Skeletal muscle tissue (tissue), 4 donors: ENCODE data around the gene GTSE1. TPM values are rescaled to one million over a fixed set of nuclear protein-coding genes. Genes with fewer than 3 reads are reported as not detected.
"Not testable (repeated sequence)": the region's sequence is repeated elsewhere in the genome, so short reads cannot be mapped to it uniquely, and the experiment has no call there.

ENCODE experiments used
- H3K27ac ChIP-seq: one replicate; pipeline ENCODE4 v1.7.0; 2013; ENCODE audit warnings: mild to moderate bottlenecking, low read depth, low read length, inconsistent platforms
- H3K27me3 ChIP-seq, 3 donors: one replicate each; pipeline ENCODE4 v1.7.0; 2013; ENCODE audit warnings: low read length in 3 of 3; ENCODE audit not compliant: control insufficient read depth in 3 of 3, insufficient read depth in 3 of 3
- H3K36me3 ChIP-seq, 3 donors: one replicate each; pipeline ENCODE4 v1.7.0; 2013; ENCODE audit warnings: low read length in 3 of 3; ENCODE audit not compliant: control insufficient read depth in 3 of 3, insufficient read depth in 3 of 3
- H3K4me1 ChIP-seq, 3 donors: one replicate each; pipeline ENCODE4 v1.7.0; 2013; ENCODE audit warnings: low read length in 3 of 3, mild to moderate bottlenecking in 3 of 3; ENCODE audit not compliant: control insufficient read depth in 3 of 3, insufficient read depth in 3 of 3
- H3K4me3 ChIP-seq, 3 donors: one replicate each; pipeline ENCODE4 v1.7.0; 2013; ENCODE audit warnings: low read length in 3 of 3
- H3K9ac ChIP-seq, 3 donors: one replicate each; pipeline ENCODE4 v1.7.0; 2013; ENCODE audit warnings: low read length in 3 of 3, mild to moderate bottlenecking in 3 of 3, moderate library complexity in 2 of 3, low read depth in 1 of 3
- H3K9me3 ChIP-seq, 3 donors: one replicate each; pipeline ENCODE4 v1.7.0; 2013; ENCODE audit warnings: low read length in 3 of 3; ENCODE audit not compliant: control insufficient read depth in 3 of 3
- total RNA-seq: library from RNA; depleted of rRNA; stranded (reverse); fragments of >200 nt; gene quantifications from one replicate; pipeline ENCODE4 v1.2.3, GENCODE V29; 2014
- donor health status: Osteomylitis.

GTSE1 gene
- total RNA-seq, 1 donor from 2014 or later: 3.1 TPM

DNA sequence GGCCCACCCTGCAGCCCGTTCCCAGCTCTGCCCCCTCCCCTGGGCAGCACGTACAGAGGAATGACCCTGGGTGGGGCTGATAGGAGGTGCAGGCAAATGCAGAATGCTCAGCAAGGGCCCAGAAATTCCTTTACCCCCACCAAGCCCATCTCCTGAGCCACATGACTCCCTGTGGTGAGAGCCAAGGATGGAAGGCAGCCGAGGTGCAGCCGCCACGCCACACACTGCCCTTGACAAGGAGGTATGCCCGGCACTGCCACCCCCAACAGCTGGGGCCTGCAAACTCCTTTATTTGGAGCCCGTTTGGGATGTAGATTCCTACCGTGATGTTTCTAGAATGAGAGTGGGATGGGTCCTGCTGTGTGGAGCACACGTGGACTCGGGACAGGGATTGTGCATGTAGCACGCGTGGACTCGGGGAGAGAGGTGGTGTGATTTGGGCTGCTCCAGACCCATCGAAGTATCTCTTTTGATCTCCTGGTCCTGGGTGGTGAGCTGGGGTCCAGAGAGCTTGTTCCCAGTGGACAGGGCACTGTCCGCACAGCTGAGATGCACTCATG is 12.9 kb downstream of the GTSE1 start:
- no peaks in the 10 kb centered on the region for H3K36me3 ChIP-seq
- H3K9me3 ChIP-seq: no peaks in the 10 kb centered on the region
- peaks cover 4 to 12% (median 10%) of the 10 kb centered on the region in 3 donors for H3K4me1 ChIP-seq
- H3K27me3 ChIP-seq: no peaks in the 10 kb centered on the region
- no peak overlapping the region for H3K4me3 ChIP-seq
- H3K27ac ChIP-seq: no peak overlapping the region
- no peak overlapping the region for H3K9ac ChIP-seq

DNA sequence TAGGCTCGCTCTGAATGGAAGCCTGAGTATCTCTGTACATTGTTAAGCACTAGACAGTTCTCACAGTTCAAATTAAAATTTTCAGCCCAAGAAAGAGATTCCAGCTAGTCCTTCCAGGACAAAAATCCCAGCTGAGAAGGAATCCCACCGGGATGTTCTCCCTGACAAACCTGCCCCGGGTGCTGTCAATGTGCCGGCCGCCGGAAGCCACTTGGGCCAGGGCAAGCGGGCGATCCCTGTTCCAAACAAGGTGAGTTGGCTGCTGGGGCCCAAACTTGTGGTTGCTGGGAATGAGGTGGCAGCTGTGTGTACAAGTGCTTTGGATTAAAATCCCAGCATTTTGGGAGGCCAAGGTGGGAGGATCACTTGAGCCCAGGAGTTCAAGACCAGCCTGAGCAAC is 15.4 kb downstream of the GTSE1 start:
- Histone ChIP-seq H3K9ac (no peak overlapping the region), H3K27me3 (no peaks in the 10 kb centered on the region), H3K27ac (no peak overlapping the region), H3K36me3 (no peaks in the 10 kb centered on the region), H3K9me3 (no peaks in the 10 kb centered on the region), H3K4me1 (peaks cover 4 to 12% (median 10%) of the 10 kb centered on the region in 3 donors), H3K4me3 (no peak overlapping the region)

DNA sequence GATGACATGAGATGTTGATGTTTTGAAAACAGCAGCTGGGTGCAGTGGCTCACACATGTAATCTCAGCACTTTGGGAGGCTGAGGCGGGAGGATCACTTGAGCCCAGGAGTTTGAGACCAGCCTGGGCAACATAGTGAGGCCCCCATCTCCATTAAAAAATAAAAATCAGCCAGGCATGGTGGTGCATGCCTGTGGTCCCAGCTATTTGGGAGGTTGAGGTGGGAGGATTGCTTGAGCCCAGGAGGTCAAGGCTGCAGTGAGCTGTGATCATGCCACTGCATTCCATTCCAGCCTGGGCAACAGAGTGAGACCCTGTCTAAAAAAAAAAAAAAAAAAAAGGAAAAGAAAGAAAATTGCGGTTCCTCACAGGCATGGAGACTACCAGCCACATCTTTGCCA is 16.2 kb downstream of the GTSE1 start:
- not testable (repeated sequence) for H3K27me3 ChIP-seq, H3K36me3 ChIP-seq, H3K4me3 ChIP-seq, H3K27ac ChIP-seq, H3K9ac ChIP-seq, H3K9me3 ChIP-seq
- peaks cover 4 to 12% (median 10%) of the 10 kb centered on the region in 3 donors for H3K4me1 ChIP-seq

DNA sequence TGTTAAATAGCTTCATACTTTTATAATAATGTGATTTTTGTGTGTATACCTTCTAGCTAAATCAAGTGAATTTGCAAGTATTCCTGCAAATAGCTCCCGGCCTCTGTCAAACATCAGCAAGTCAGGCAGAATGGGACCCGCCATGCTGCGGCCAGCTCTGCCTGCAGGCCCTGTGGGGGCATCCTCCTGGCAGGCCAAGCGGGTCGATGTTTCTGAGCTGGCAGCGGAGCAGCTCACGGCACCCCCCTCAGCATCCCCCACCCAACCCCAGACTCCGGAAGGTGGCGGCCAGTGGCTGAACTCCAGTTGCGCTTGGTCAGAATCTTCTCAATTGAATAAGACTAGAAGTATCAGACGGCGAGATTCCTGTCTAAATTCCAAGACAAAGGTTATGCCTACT is 19.3 kb downstream of the GTSE1 start:
- H3K36me3 ChIP-seq: no peaks in the 10 kb centered on the region

DNA sequence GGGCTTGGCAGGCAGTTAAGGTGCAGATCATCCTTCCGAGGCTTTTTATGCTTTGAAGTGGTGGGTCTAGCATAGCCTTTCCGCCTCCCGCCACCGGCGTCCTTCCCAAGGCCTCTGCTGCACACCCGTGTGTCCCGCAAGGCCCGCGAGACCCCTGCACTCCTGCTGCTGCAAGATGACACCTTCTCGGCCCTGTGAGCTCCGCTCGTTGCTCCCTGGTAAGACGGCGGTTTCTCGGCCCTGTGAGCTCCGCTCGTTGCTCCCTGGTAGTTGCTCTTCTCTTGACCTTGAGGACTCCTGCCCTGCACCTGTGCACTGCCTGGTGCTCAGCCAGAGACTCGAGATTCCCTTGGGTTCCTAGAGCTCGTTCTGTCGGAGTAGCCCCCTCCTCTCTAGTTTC is 21.0 kb downstream of the GTSE1 start:
- H3K36me3 ChIP-seq: no peaks in the 10 kb centered on the region
- peaks cover 4 to 10% (median 7%) of the 10 kb centered on the region in 3 donors for H3K4me1 ChIP-seq
- H3K9me3 ChIP-seq: no peaks in the 10 kb centered on the region
- H3K4me3 ChIP-seq: no peak overlapping the region
- no peak overlapping the region for H3K9ac ChIP-seq
- no peak overlapping the region for H3K27ac ChIP-seq
- no peaks in the 10 kb centered on the region for H3K27me3 ChIP-seq

More for the DNA sequence above, 19.3 kb downstream of the GTSE1 start:
- Histone ChIP-seq H3K9me3 (no peaks in the 10 kb centered on the region), H3K27ac (no peak overlapping the region), H3K4me3 (no peak overlapping the region), H3K4me1 (peaks cover 4 to 10% (median 7%) of the 10 kb centered on the region in 3 donors), H3K27me3 (no peaks in the 10 kb centered on the region), H3K9ac (no peak overlapping the region)

DNA sequence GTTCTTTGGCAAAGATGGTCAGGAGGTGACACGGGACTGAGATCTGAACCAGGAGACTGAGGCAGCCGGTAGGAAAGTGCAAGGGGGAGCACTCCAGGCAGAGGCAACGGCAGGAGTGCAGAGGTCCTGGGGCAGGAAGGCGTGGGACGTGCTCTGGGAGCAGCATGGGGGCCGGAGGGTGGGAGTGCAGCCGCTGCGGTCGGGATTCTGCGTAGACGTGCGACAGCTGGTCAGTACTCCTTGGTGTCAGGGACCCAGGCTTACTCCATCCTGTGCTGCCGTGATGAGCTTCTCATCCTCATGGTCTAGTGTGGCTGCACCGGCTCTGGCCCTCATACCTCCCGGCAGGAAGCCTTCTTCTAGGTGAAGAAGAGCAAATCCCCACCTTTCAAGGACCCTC is 21.9 kb downstream of the GTSE1 start:
- Histone ChIP-seq H3K9ac (no peak overlapping the region), H3K27me3 (no peaks in the 10 kb centered on the region), H3K36me3 (no peaks in the 10 kb centered on the region), H3K4me3 (no peak overlapping the region), H3K9me3 (no peaks in the 10 kb centered on the region), H3K27ac (no peak overlapping the region), H3K4me1 (peaks cover 4 to 10% (median 7%) of the 10 kb centered on the region in 3 donors)

DNA sequence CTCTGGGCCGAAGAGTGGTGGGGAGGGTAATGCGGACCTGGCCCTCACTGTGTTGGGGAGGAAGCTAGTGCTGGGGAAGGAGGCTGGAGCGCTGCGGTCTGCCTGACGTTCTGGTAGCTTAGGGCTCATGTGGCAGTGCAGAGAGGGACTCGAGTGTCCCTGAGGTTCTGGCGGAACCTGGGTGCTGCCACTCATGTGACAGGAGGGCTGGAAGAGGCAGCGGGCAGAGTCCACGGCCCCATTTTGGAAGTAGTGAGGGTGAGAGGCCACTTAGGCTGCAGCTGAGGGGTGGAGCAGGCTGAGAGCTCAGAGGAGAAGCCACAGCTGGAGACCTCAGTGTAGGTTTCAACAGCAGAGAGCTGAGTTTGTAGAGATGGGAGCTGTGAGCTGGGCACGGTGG is 22.6 kb downstream of the GTSE1 start:
- Histone ChIP-seq H3K36me3 (no peaks in the 10 kb centered on the region), H3K27ac (no peak overlapping the region), H3K9ac (no peak overlapping the region), H3K4me1 (peaks cover 0 to 3% (median under 1%) of the 10 kb centered on the region in 3 donors), H3K4me3 (no peak overlapping the region), H3K9me3 (no peaks in the 10 kb centered on the region), H3K27me3 (no peaks in the 10 kb centered on the region)

DNA sequence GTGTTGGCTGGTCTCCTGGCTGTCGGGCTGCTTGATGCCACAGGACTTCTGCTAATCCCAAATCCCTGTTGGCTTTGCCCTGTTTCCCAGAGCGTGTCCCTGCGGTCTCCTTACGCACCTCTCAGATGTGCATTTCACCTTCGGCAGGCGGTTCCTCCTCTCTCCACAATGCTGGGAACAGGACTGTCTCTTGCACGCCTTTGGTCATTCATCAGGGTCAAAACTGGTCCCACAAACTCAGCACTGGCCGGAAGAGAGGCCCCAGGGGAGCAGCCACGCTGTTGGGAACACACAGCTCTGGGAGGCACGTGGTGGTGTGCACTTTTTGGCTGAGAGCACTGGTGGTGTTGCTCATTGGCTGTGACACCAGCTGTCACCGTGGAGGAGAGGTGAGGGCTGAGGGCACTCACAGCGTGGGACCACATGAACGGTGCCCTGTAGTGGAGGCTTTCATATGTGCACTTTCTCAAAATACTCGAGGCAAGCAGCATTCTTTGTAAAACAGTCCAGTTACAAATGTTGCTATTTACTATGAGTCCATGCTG is 23.6 kb downstream of the GTSE1 start:
- no peak overlapping the region for H3K9ac ChIP-seq
- no peak overlapping the region for H3K4me3 ChIP-seq
- H3K9me3 ChIP-seq: no peaks in the 10 kb centered on the region
- H3K4me1 ChIP-seq: no peaks in the 10 kb centered on the region
- no peaks in the 10 kb centered on the region for H3K27me3 ChIP-seq
- no peaks in the 10 kb centered on the region for H3K36me3 ChIP-seq
- H3K27ac ChIP-seq: no peak overlapping the region

DNA sequence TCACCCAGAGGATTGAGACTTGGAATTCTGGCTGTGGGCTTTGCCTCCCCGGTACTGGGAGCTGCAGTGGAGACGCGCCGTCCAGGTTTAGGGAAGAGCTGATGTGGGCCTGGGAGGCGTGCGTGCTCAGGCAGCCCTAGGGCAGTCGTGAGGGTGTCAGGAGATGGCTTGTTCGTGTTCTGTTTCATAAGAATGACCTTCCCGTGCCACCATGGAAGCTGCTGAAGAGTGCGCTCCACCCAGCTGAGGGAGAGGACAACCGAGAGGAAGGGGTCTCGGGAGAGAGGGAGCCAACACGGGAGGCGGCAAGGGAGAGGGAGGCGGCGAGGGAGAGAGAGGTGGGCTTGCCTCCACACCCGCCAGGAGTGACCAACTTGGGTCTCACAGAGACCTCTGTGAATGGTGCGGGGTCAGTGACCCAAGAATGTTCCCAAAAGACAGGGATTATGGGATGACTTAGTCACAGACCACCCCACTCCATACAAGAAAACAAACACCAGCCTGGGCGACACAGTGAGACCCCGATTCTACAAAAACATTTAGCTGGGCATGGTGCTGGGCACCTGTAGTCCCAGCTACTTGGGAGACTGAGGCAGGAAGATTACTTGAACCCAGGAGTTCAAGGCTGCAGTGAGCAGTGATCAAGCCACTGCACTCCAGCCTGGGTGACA is 24.2 kb downstream of the GTSE1 start:
- Histone ChIP-seq H3K4me3 (no peak overlapping the region), H3K27ac (no peak overlapping the region), H3K9ac (no peak overlapping the region), H3K36me3 (no peaks in the 10 kb centered on the region), H3K9me3 (no peaks in the 10 kb centered on the region), H3K27me3 (no peaks in the 10 kb centered on the region), H3K4me1 (no peaks in the 10 kb centered on the region)

DNA sequence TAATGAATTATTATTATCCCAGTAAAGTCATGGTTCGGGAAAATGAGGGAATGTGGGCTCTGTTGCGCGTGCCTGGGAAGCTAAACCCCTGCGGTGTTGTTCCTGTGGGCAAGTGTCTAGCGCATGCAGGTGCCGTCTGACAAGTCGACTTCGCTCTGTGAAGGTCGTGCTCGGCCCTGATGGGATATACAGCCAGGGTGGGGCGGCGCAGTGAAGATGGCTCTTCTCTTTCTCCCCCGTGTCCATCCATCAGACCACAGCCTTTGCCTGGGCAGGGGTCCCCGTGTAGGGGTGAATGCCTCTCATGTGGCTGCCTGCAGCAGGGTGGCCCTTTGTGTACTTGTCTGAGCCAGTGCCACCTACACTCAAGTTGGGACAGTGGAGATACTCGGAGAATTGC is 26.0 kb downstream of the GTSE1 start:
- H3K27me3 ChIP-seq: no peaks in the 10 kb centered on the region
- H3K4me3 ChIP-seq: no peak overlapping the region
- H3K9ac ChIP-seq: peak overlapping the region in 1 of 3 donors; percentile 25
- H3K36me3 ChIP-seq: no peaks in the 10 kb centered on the region
- H3K4me1 ChIP-seq: no peaks in the 10 kb centered on the region
- H3K27ac ChIP-seq: no peak overlapping the region
- no peaks in the 10 kb centered on the region for H3K9me3 ChIP-seq
